Neural progenitor cell (in vitro differentiated cells): Measurements from ENCODE around the gene CHEK2. TPM values are rescaled to one million over a fixed set of nuclear protein-coding genes. Genes with fewer than 3 reads are reported as not detected.

Experiments
- DNase-seq: peaks from one replicate; pipeline ENCODE4 v3.0.0-alpha.2; 2016; ENCODE audit warnings: low spot score
- H2AFZ ChIP-seq: fragments of 200-600 bp; sonication (generic); replicated peaks from 2 replicates; pipeline ENCODE4 v1.6.1; 2016; ENCODE audit warnings: antibody characterized with exemption
- H3F3A ChIP-seq: fragments of 200-600 bp; sonication (generic); 2 replicates; pipeline ENCODE4 v1.6.1; 2016; ENCODE audit warnings: antibody characterized with exemption, low read depth
- H3K27ac ChIP-seq: fragments of 200-600 bp; sonication (generic); 2 replicates; pipeline ENCODE4 v1.5.1; 2016; ENCODE audit warnings: mild to moderate bottlenecking
- H3K27me3 ChIP-seq: fragments of 200-600 bp; sonication (generic); 2 replicates; pipeline ENCODE4 v1.6.1; 2016; ENCODE audit warnings: mild to moderate bottlenecking, moderate library complexity
- H3K36me3 ChIP-seq: fragments of 200-600 bp; sonication (generic); 2 replicates; pipeline ENCODE4 v1.5.1; 2016
- H3K4me1 ChIP-seq: fragments of 200-600 bp; sonication (generic); 2 replicates; pipeline ENCODE4 v1.6.1; 2016; ENCODE audit warnings: mixed run types
- H3K4me2 ChIP-seq: fragments of 200-600 bp; sonication (generic); 2 replicates; pipeline ENCODE4 v1.6.1; 2016
- H3K4me3 ChIP-seq: fragments of 200-600 bp; sonication (generic); 2 replicates; pipeline ENCODE4 v1.5.1; 2016
- H3K79me2 ChIP-seq: fragments of 200-600 bp; sonication (generic); 2 replicates; pipeline ENCODE4 v1.6.1; 2016; ENCODE audit warnings: low read depth
- H3K9ac ChIP-seq: fragments of 200-600 bp; sonication (generic); 2 replicates; pipeline ENCODE4 v1.6.1; 2016
- H3K9me3 ChIP-seq: fragments of 200-600 bp; sonication (generic); 2 replicates; pipeline ENCODE4 v1.5.1; 2016; ENCODE audit warnings: low read depth
- H4K20me1 ChIP-seq: fragments of 200-600 bp; sonication (generic); 2 replicates; pipeline ENCODE4 v1.6.1; 2016; ENCODE audit warnings: low read depth
- H3K27ac Mint-ChIP-seq: 3 replicates; pipeline ENCODE4 v1.8.0; 2021; ENCODE audit warnings: mixed read lengths
- H3K27me3 Mint-ChIP-seq: 2 replicates; pipeline ENCODE4 v1.8.0; 2022; ENCODE audit warnings: low read depth, mild to moderate bottlenecking, inconsistent platforms, moderate library complexity, mixed read lengths; ENCODE audit not compliant: insufficient read depth
- H3K36me3 Mint-ChIP-seq: 3 replicates; pipeline ENCODE4 v1.8.0; 2021; ENCODE audit warnings: mixed read lengths
- H3K4me1 Mint-ChIP-seq: 3 replicates; pipeline ENCODE4 v1.8.0; 2021; ENCODE audit warnings: mixed read lengths
- H3K4me3 Mint-ChIP-seq: 3 replicates; pipeline ENCODE4 v1.8.0; 2021; ENCODE audit warnings: mild to moderate bottlenecking, moderate library complexity, mixed read lengths
- H3K9me3 Mint-ChIP-seq: 3 replicates; pipeline ENCODE4 v1.8.0; 2020; ENCODE audit warnings: mixed read lengths
- EZH2 ChIP-seq: fragments of 200-600 bp; sonication (generic); IDR thresholded peaks from 2 replicates; pipeline ENCODE4 v1.6.1; 2017; ENCODE audit warnings: antibody characterized with exemption, mild to moderate bottlenecking, moderate library complexity
- EZH2phosphoT487 ChIP-seq: fragments of 200-600 bp; sonication (generic); IDR thresholded peaks from 2 replicates; pipeline ENCODE4 v1.6.1; 2017; ENCODE audit warnings: antibody characterized with exemption
- total RNA-seq: library from RNA; depleted of rRNA; stranded (reverse); fragments of >200 nt; gene quantifications from 2 replicates; pipeline ENCODE4 v1.2.3, GENCODE V29; 2015; ENCODE audit warnings: low replicate concordance
- TF ChIP-seq, protein P1 (sequence below): fragments of 200-600 bp; sonication (generic); IDR thresholded peaks from 2 replicates; pipeline ENCODE4 v1.5.1; 2017; ENCODE audit warnings: antibody characterized with exemption, mild to moderate bottlenecking

CHEK2 gene
- total RNA-seq, 1 donor from 2014 or later = 94.4 TPM

- H3F3A ChIP-seq = peaks cover 4% of the 10 kb centered on the region
- H3K9me3 ChIP-seq = no peaks in the 10 kb centered on the region
- peaks cover 2% of the 10 kb centered on the region for H3K9me3 Mint-ChIP-seq
- no peak overlapping the region for H3K27ac Mint-ChIP-seq
- no peak overlapping the region for H2AFZ ChIP-seq
- no peak overlapping the region for H3K9ac ChIP-seq
- H4K20me1 ChIP-seq = peaks cover 12% of the 10 kb centered on the region
- H3K4me1 Mint-ChIP-seq = peaks cover 13% of the 10 kb centered on the region
- no peak overlapping the region for H3K27ac ChIP-seq
- H3K4me3 ChIP-seq = no peak overlapping the region
- peaks cover 34% of the 10 kb centered on the region for H3K79me2 ChIP-seq
- no peak for TF ChIP-seq EZH2phosphoT487
- TF ChIP-seq, protein P1, sequence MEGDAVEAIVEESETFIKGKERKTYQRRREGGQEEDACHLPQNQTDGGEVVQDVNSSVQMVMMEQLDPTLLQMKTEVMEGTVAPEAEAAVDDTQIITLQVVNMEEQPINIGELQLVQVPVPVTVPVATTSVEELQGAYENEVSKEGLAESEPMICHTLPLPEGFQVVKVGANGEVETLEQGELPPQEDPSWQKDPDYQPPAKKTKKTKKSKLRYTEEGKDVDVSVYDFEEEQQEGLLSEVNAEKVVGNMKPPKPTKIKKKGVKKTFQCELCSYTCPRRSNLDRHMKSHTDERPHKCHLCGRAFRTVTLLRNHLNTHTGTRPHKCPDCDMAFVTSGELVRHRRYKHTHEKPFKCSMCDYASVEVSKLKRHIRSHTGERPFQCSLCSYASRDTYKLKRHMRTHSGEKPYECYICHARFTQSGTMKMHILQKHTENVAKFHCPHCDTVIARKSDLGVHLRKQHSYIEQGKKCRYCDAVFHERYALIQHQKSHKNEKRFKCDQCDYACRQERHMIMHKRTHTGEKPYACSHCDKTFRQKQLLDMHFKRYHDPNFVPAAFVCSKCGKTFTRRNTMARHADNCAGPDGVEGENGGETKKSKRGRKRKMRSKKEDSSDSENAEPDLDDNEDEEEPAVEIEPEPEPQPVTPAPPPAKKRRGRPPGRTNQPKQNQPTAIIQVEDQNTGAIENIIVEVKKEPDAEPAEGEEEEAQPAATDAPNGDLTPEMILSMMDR = no peak
- no peak for TF ChIP-seq EZH2
- H3K36me3 ChIP-seq = peaks cover 10% of the 10 kb centered on the region
- peaks cover 19% of the 10 kb centered on the region for H3K36me3 Mint-ChIP-seq
- H3K27me3 ChIP-seq = no peaks in the 10 kb centered on the region
- H3K4me2 ChIP-seq = no peak overlapping the region
- H3K4me1 ChIP-seq = peaks cover 5% of the 10 kb centered on the region
- DNase-seq = no peak
- peaks cover 5% of the 10 kb centered on the region for H3K27me3 Mint-ChIP-seq
- H3K4me3 Mint-ChIP-seq = peak overlapping the region; percentile 93
These were observed 29.7 kb upstream of the CHEK2 start for GRCh38 chr22:28771195-28771791.

DNA sequence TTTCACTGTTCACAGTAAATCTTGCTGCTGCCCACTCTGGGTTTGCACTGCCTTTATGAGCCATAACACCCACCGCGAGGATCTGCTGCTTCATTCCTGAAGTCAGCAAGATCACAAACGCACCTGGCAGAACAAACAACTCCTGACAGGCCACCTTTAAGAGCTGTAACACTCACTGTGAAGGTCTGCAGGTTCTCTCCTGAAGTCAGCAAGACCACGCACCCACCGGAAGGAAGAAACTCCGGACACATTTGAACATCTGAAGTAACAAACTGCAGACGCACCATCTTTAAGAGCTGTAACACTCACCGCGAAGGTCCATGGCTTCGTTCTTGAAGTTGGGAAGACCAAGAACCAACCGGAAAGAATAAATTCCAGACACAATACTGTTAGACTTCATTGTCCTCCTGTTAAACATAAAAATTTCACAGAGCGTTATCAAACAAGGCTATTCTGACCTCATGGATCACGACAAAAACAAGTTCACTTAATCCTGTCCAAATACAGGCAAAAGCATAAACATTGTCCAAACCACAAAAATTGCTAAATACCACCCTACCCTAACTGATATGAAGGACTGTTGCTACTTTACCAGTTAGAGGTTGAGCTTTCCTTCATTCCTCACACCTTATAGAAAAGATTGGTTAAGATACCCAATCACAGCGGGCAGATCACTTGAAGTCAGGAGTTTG is 27.9 kb upstream of the CHEK2 start:
- Mint-ChIP-seq H3K27me3 (peaks cover 5% of the 10 kb centered on the region), H3K4me3 (no peak overlapping the region), H3K27ac (peak overlapping the region; percentile 14), H3K9me3 (peaks cover 2% of the 10 kb centered on the region), H3K4me1 (peaks cover 9% of the 10 kb centered on the region), H3K36me3 (peaks cover 6% of the 10 kb centered on the region)
- Histone ChIP-seq H3K4me1 (peaks cover 5% of the 10 kb centered on the region), H3K27me3 (no peaks in the 10 kb centered on the region), H3K9me3 (no peaks in the 10 kb centered on the region), H3K36me3 (peaks cover 2% of the 10 kb centered on the region), H3F3A (peaks cover under 1% of the 10 kb centered on the region), H2AFZ (no peak overlapping the region), H3K27ac (no peak overlapping the region), H4K20me1 (peaks cover 8% of the 10 kb centered on the region), H3K9ac (no peak overlapping the region), H3K4me3 (no peak overlapping the region), H3K4me2 (no peak overlapping the region), H3K79me2 (peaks cover 16% of the 10 kb centered on the region)
- no peak for DNase-seq
- no peak for TF ChIP-seq EZH2
- TF ChIP-seq, protein P1 = no peak
- TF ChIP-seq EZH2phosphoT487 = no peak

DNA sequence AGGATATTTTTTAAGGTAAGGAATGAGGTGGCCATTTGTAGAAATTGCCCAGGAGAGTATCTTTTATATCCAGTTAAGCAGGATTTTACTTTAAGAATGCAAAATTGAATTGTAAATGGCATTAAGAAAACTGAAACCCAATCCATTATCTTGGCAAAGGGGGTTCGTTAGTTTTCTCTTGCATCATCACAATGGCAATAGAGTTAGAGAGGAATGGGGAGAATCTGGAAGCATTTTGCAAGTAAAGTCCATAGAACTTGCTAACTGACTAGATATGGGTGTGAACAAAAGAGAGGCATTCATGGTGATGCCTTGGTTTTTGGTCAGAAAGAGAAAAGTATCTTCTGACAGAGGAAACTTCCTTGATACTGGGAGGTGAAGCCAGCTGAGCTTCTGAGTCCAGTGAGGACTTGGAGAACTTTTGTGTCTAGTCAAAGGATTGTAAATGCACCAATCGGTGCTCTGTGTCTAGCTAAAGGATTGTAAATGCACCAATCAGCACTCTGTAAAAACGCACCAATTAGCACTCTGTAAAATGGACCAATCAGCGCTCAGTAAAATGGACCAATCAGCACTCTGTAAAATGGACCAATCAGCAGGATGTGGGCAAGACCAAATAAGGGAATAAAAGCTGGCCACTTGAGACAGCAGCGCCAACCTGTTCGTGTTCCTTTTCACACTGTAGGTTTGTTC is 27.2 kb upstream of the CHEK2 start:
- Histone ChIP-seq H3K9ac (no peak overlapping the region), H3K4me3 (no peak overlapping the region), H4K20me1 (peaks cover 4% of the 10 kb centered on the region), H2AFZ (no peak overlapping the region), H3K27me3 (no peaks in the 10 kb centered on the region), H3K9me3 (no peaks in the 10 kb centered on the region), H3K4me2 (no peak overlapping the region), H3K4me1 (peaks cover 5% of the 10 kb centered on the region), H3K27ac (no peak overlapping the region), H3K79me2 (peaks cover 9% of the 10 kb centered on the region), H3K36me3 (no peaks in the 10 kb centered on the region), H3F3A (no peaks in the 10 kb centered on the region)
- no peak for DNase-seq
- Mint-ChIP-seq H3K4me1 (peaks cover 8% of the 10 kb centered on the region), H3K4me3 (no peak overlapping the region), H3K9me3 (peaks cover 2% of the 10 kb centered on the region), H3K36me3 (peaks cover 5% of the 10 kb centered on the region), H3K27me3 (peaks cover 5% of the 10 kb centered on the region), H3K27ac (peak overlapping the region; percentile 33)
- TF ChIP-seq EZH2 = no peak
